ENCODE results near the gene SLC50A1. TPM values are rescaled to one million over a fixed set of nuclear protein-coding genes. Genes with fewer than 3 reads are reported as not detected.
"Not testable (repeated sequence)": the region's sequence is repeated elsewhere in the genome, so short reads cannot be mapped to it uniquely, and the experiment has no call there.

The SLC50A1 gene
- total RNA-seq, 2 donors from 2014 or later, result 24.5 TPM

GRCh38 chr1:155166471-155167165 is 31.0 kb downstream of the SLC50A1 start:
- no peak for DNase-seq (ENCODE audit: low spot score)
- intact Hi-C loops (cut with DNase I), result loop anchor here (2.0 to 5.0 kb wide), 2 partner anchors 74 kb away; no protein-coding TSS in a partner anchor

- DNase-seq (ENCODE audit: low spot score), result peak; percentile 96
- intact Hi-C loops (cut with DNase I), result loop anchor here (2.0 to 5.0 kb wide), 2 partner anchors 75 kb away; no protein-coding TSS in a partner anchor
Observed at GRCh38 chr1:155167166-155168104, 31.8 kb downstream of the SLC50A1 start.

- DNase-seq (ENCODE audit: low spot score), result not testable (repeated sequence)
- intact Hi-C loops (cut with DNase I), result loop anchor here in 1 of 2 donors (5.0 kb wide), 1 partner anchor 76 kb away; no protein-coding TSS in a partner anchor
Observed at GRCh38 chr1:155168105-155168445, 32.4 kb downstream of the SLC50A1 start.

GRCh38 chr1:155168456-155169210 is 33.0 kb downstream of the SLC50A1 start:
- intact Hi-C loops (cut with DNase I), result loop anchor here in 1 of 2 donors (5.0 kb wide), 1 partner anchor 76 kb away; no protein-coding TSS in a partner anchor
- DNase-seq (ENCODE audit: low spot score), result no peak

GRCh38 chr1:155169541-155169940 is 33.9 kb downstream of the SLC50A1 start:
- intact Hi-C loops (cut with DNase I), result loop anchor here in 1 of 2 donors (5.0 kb wide), 1 partner anchor 77 kb away; no protein-coding TSS in a partner anchor
- DNase-seq (ENCODE audit: low spot score), result no peak

GRCh38 chr1:155170101-155170785 is 34.6 kb downstream of the SLC50A1 start:
- DNase-seq (ENCODE audit: low spot score), result no peak
- intact Hi-C loops (cut with DNase I), result loop anchor here in 1 of 2 donors (10.0 kb wide), 1 partner anchor 55 kb away; no protein-coding TSS in a partner anchor

GRCh38 chr1:155170806-155171205 is 35.2 kb downstream of the SLC50A1 start:
- DNase-seq (ENCODE audit: low spot score), result peak; percentile 36
- intact Hi-C loops (cut with DNase I), result loop anchor here in 1 of 2 donors (10.0 kb wide), 1 partner anchor 54 kb away; no protein-coding TSS in a partner anchor

GRCh38 chr1:155171836-155172731 is 36.4 kb downstream of the SLC50A1 start:
- DNase-seq (ENCODE audit: low spot score), result no peak
- intact Hi-C loops (cut with DNase I), result loop anchor here in 1 of 2 donors (10.0 kb wide), 1 partner anchor 53 kb away; no protein-coding TSS in a partner anchor

GRCh38 chr1:155172732-155173477 is 37.3 kb downstream of the SLC50A1 start, which contains the start of gene KRTCAP2:
Gene KRTCAP2 (minus strand): TSS chr1:155173304. CDS start chr1:155173224, 80 bp downstream.
- peak; percentile 99 for DNase-seq (ENCODE audit: low spot score)
- intact Hi-C loops (cut with DNase I), result loop anchor here in 1 of 2 donors (10.0 kb wide), 1 partner anchor 52 kb away; no protein-coding TSS in a partner anchor

- DNase-seq (ENCODE audit: low spot score), result peak; percentile 84
- intact Hi-C loops (cut with DNase I), result loop anchor here in 1 of 2 donors (10.0 kb wide), 1 partner anchor 51 kb away; no protein-coding TSS in a partner anchor
Observed at GRCh38 chr1:155173478-155174323, 38.0 kb downstream of the SLC50A1 start, which contains the start of gene TRIM46. Gene TRIM46 (plus strand): TSS chr1:155173849. CDS start chr1:155173967, 118 bp downstream.

- peak; percentile 81 for DNase-seq (ENCODE audit: low spot score)
- intact Hi-C loops (cut with DNase I), result loop anchor here in 1 of 2 donors (10.0 kb wide), 1 partner anchor 50 kb away; no protein-coding TSS in a partner anchor
Observed at GRCh38 chr1:155174324-155175280, 39.0 kb downstream of the SLC50A1 start.

- intact Hi-C loops (cut with DNase I), result loop anchor here in 1 of 2 donors (10.0 kb wide), 1 partner anchor 49 kb away; no protein-coding TSS in a partner anchor
- DNase-seq (ENCODE audit: low spot score), result no peak
Observed at GRCh38 chr1:155175281-155175926, 39.8 kb downstream of the SLC50A1 start.

- no peak for DNase-seq (ENCODE audit: low spot score)
- intact Hi-C loops (cut with DNase I), result loop anchor here (2.0 to 10.0 kb wide), 2 partner anchors 49 to 51 kb away; no protein-coding TSS in a partner anchor
Observed at GRCh38 chr1:155175927-155176371, 40.3 kb downstream of the SLC50A1 start.

Measured in posterior vena cava (tissue), 2 donors.